Ovary (tissue), 3 donors: Measurements from ENCODE around the gene NLRP14.

ENCODE experiments used
- CTCF ChIP-seq, 3 donors: fragments of 450-650 bp in 2 of 3; fragments of 200-600 bp in 1 of 3; IDR thresholded peaks; one replicate each; pipeline versions ENCODE4 v1.5.1 to v1.8.0; 2016 to 2022; ENCODE audit warnings: antibody characterized with exemption in 3 of 3, mild to moderate bottlenecking in 1 of 3
- EP300 ChIP-seq: sonication (generic); formaldehyde crosslinking; IDR thresholded peaks from one replicate; pipeline ENCODE4 v1.6.1; 2017; ENCODE audit warnings: antibody characterized with exemption
- POLR2A ChIP-seq: fragments of 450-650 bp; IDR thresholded peaks from one replicate; pipeline ENCODE4 v1.6.1; 2017; ENCODE audit warnings: antibody characterized with exemption, mild to moderate bottlenecking, moderate library complexity
- donor health status: DM: no; HTN: no; CAD: no.

DNA sequence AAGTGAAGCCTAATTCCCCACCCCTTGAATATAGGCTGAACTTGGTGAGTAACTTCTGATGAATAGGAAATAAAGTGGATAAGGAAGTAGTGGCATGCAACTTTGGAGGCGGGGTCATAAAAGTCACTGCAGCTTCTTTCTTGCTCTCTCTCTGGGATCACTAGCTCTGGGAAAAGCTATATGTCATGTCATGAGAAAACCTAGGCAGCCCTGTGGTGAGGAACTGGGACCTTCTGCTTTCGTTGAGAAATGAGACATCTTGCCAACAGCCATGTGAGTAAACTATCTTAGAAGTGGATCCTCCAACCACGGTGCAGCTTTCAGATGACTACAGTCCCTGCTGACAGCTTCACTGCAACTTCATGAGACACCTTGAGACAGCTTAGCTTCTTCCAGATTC lies 15.8 kb upstream of the NLRP14 start:
- TF ChIP-seq CTCF (IDR thresholded peaks at IDR 0.05) (no peak), POLR2A (no peak), EP300 (no peak)
